Lower leg skin (tissue), 4 donors: ENCODE results near the gene MYDGF. TPM values are rescaled to one million over a fixed set of nuclear protein-coding genes. Genes with fewer than 3 reads are reported as not detected.

Source experiments
- DNase-seq, 2 donors: peaks; one replicate each; pipeline ENCODE4 v3.0.0-alpha.2; 2019; ENCODE audit warnings: low spot score in 2 of 2
- H3K4me3 ChIP-seq: fragments of 200-600 bp; sonication (generic); 2 replicates; pipeline ENCODE4 v1.5.1; 2017; ENCODE audit warnings: mild to moderate bottlenecking, low read depth; ENCODE audit not compliant: poor library complexity, severe bottlenecking
- POLR2A ChIP-seq, 2 donors: fragments of 450-650 bp; IDR thresholded peaks; one replicate each; pipeline ENCODE4 v1.6.1; 2016 to 2017; ENCODE audit warnings: antibody characterized with exemption in 2 of 2, mild to moderate bottlenecking in 1 of 2, moderate library complexity in 1 of 2
- WGBS, 2 donors: methylation state at CpG; one replicate each; pipeline ENCODE4 v1.1.5; 2018; 5-methylcytosine and 5-hydroxymethylcytosine counted together
- intact Hi-C: fragments of 100-400 bp; cut with DNase I; formaldehyde crosslinking; loops from one replicate; pipeline ENCODE4 v1.15.0; 2023; ENCODE audit warnings: low total_unique reads
- total RNA-seq, 4 donors: library from RNA; depleted of rRNA; stranded (reverse); fragments of >200 nt; gene quantifications; one replicate each; pipeline ENCODE4 v1.1.0, GENCODE V29; 2016
- TF ChIP-seq, protein P1 (sequence below), 3 donors: fragments of 450-650 bp; IDR thresholded peaks; one replicate each; pipeline ENCODE4 v1.5.1; 2016; ENCODE audit warnings: antibody characterized with exemption in 3 of 3, mild to moderate bottlenecking in 3 of 3, moderate library complexity in 2 of 3

The MYDGF gene
- total RNA-seq, 4 donors from 2014 or later, result 25.9 to 56.0 (median 29.6) TPM

GRCh38 chr19:4620675-4621074, 49.5 kb downstream of the MYDGF start:
- WGBS, 2 donors, result 58 to 67% methylated on average over 2 of the region's 2 CpGs
- intact Hi-C loops, result no loop called here
- H3K4me3 ChIP-seq, result no peak overlapping the region
- no peak for DNase-seq
- TF ChIP-seq, protein P1, sequence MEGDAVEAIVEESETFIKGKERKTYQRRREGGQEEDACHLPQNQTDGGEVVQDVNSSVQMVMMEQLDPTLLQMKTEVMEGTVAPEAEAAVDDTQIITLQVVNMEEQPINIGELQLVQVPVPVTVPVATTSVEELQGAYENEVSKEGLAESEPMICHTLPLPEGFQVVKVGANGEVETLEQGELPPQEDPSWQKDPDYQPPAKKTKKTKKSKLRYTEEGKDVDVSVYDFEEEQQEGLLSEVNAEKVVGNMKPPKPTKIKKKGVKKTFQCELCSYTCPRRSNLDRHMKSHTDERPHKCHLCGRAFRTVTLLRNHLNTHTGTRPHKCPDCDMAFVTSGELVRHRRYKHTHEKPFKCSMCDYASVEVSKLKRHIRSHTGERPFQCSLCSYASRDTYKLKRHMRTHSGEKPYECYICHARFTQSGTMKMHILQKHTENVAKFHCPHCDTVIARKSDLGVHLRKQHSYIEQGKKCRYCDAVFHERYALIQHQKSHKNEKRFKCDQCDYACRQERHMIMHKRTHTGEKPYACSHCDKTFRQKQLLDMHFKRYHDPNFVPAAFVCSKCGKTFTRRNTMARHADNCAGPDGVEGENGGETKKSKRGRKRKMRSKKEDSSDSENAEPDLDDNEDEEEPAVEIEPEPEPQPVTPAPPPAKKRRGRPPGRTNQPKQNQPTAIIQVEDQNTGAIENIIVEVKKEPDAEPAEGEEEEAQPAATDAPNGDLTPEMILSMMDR (IDR thresholded peaks at IDR 0.05), result no peak
- no peak for TF ChIP-seq POLR2A (IDR thresholded peaks at IDR 0.05)

GRCh38 chr19:4619668-4620294, 50.4 kb downstream of the MYDGF start:
- TF ChIP-seq POLR2A (IDR thresholded peaks at IDR 0.05), result no peak
- TF ChIP-seq, protein P1 (IDR thresholded peaks at IDR 0.05), result no peak
- intact Hi-C loops, result no loop called here
- H3K4me3 ChIP-seq, result no peak overlapping the region
- no peak for DNase-seq
- 75 to 79% methylated on average over 17 of the region's 17 CpGs for WGBS, 2 donors

GRCh38 chr19:4618019-4618418, 52.1 kb downstream of the MYDGF start:
- 43 to 55% methylated on average over 6 of the region's 6 CpGs for WGBS, 2 donors
- intact Hi-C loops, result no loop called here
- DNase-seq, result no peak
- no peak overlapping the region for H3K4me3 ChIP-seq
- TF ChIP-seq POLR2A (IDR thresholded peaks at IDR 0.05), result no peak
- TF ChIP-seq, protein P1 (IDR thresholded peaks at IDR 0.05), result no peak

DNA sequence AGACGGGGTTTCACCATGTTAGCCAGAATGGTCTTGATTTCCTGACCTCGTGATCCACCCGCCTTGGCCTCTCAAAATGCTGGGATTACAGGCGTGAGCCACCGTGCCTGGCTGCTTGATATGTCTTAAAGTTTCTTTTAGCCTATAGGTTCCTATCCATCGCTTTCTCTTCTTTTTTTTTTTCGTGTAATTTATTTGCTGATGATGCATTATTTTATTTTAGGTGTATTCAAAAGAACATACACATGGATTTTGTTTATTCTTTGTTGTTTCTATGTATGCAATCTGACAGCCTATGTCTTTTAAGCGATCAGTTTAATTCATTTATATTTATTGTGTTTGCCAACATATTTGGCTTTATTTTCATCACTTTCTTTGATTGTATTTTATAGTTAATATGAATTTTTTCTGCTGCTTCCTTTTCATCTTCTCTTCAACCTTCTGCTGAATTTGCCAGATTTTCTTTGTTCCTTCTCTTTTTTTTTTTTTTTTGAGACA, 56.8 kb downstream of the MYDGF start:
- no peak for DNase-seq
- WGBS, 2 donors, result 91 to 92% methylated on average over 8 of the region's 8 CpGs
- H3K4me3 ChIP-seq, result no peak overlapping the region
- TF ChIP-seq POLR2A (IDR thresholded peaks at IDR 0.05), result no peak
- TF ChIP-seq, protein P1 (IDR thresholded peaks at IDR 0.05), result no peak
- intact Hi-C loops, result no loop called here

GRCh38 chr19:4609878-4610511, 60.1 kb downstream of the MYDGF start:
- TF ChIP-seq POLR2A (IDR thresholded peaks at IDR 0.05), result no peak
- TF ChIP-seq, protein P1 (IDR thresholded peaks at IDR 0.05), result no peak
- WGBS, 2 donors, result 14 to 15% methylated on average over 15 of the region's 15 CpGs
- intact Hi-C loops, result no loop called here
- no peak overlapping the region for H3K4me3 ChIP-seq
- no peak for DNase-seq

Other genes with a start within 250 kb of the MYDGF start
- gene UBXN6, start 212.5 kb downstream of the MYDGF start, total RNA-seq, result 100 to 1,000 TPM in 2 of 4 donors, 10 to 100 TPM in 2; 77.0 to 161 (median 111) TPM
- gene HDGFL2, start 198.0 kb downstream of the MYDGF start, total RNA-seq, result 10 to 100 TPM; 20.9 to 36.4 (median 30.1) TPM
- gene PLIN4, start 151.9 kb downstream of the MYDGF start, total RNA-seq, result 10 to 100 TPM; 10.6 to 55.1 (median 24.2) TPM
- gene PLIN5, start 135.1 kb downstream of the MYDGF start, total RNA-seq, result 10 to 100 TPM in 1 of 4 donors, 1 to 10 TPM in 3; 1.0 to 21.2 (median 5.3) TPM
- gene LRG1, start 130.3 kb downstream of the MYDGF start, total RNA-seq, result 1 to 10 TPM; 1.8 to 9.9 (median 2.7) TPM
- 1 to 10 TPM; 3.3 to 6.0 (median 3.6) TPM for gene SEMA6B, start 110.7 kb downstream of the MYDGF start, total RNA-seq
- 10 to 100 TPM in 1 of 4 donors, 1 to 10 TPM in 3; 3.1 to 11.6 (median 7.0) TPM for gene TNFAIP8L1, start 30.8 kb downstream of the MYDGF start, total RNA-seq
- 100 to 1,000 TPM in 1 of 4 donors, 10 to 100 TPM in 3; 76.7 to 125 (median 86.6) TPM for gene DPP9, start 53.5 kb upstream of the MYDGF start, total RNA-seq
- gene FEM1A, start 121.4 kb upstream of the MYDGF start, total RNA-seq, result 10 to 100 TPM; 46.4 to 55.3 (median 49.9) TPM
- 10 to 100 TPM in 3 of 4 donors, 1 to 10 TPM in 1; 8.0 to 34.4 (median 15.3) TPM for gene TICAM1, start 161.4 kb upstream of the MYDGF start, total RNA-seq
- gene PLIN3, start 197.3 kb upstream of the MYDGF start, total RNA-seq, result 10 to 100 TPM; 59.6 to 92.3 (median 68.5) TPM
- 1 to 10 TPM in 1 of 4 donors, not detected in 3; 1.4 TPM for gene ARRDC5, start 232.6 kb upstream of the MYDGF start, total RNA-seq
- gene UHRF1, start 239.2 kb upstream of the MYDGF start, total RNA-seq, result 1 to 10 TPM in 2 of 4 donors, under 1 TPM in 2; 0.53 to 2.4 (median 1.1) TPM